Measurements from ENCODE around the gene USF2. TPM values are rescaled to one million over a fixed set of nuclear protein-coding genes. Genes with fewer than 3 reads are reported as not detected.

The USF2 gene
- total RNA-seq, 1 donor from 2014 or later, result 137 TPM

DNA sequence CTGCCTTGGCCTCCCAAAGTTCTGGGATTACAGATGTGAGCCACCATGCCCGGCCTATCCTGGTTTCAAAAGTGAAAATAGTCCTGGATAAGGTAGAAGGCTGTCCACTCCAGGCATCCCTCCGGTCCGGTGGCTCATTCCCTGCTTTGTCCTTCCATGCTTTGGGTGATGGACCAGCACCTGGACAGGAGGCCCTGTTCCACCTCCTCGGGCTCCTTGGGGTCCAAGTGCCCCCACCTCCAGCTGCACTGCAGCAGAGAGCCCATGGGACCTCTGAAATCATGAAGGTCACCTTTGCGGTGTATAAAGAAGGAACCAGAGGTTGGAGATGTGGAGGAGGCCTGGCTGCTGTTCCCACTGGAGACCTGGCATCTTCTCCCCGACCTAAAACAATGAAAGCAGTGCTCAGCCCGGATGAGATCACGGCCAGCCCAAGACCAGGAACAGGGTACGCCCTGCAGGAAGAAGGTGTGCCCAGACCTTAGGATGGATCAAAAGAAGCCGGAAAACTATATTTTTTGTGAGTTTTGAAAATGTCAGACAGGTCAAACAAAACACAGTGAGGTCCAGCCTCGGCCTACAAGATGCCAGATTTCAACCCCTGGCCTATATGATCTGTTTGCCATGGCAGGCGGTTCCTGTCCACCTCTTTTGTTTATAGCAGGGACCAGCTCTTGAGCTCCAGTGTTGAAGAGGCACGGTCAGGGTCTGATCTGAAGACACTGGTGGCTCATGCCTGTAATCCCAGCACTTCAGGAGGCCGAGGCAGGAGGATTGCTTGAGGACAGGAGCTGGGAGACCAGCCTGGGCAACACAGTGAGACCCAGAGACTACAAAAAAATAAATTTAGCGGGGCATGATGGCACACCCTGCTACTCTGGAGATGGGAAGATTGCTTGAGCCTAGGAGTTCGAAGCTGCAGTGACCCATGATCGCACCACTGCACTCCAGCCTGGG is 14.1 kb upstream of the USF2 start:
- Mint-ChIP-seq H3K36me3 (peaks cover 18% of the 10 kb centered on the region), H3K27ac (no peak overlapping the region), H3K4me3 (no peak overlapping the region), H3K27me3 (ENCODE audit: low read depth) (peaks cover 18% of the 10 kb centered on the region), H3K9me3 (no peaks in the 10 kb centered on the region), H3K4me1 (peaks cover 23% of the 10 kb centered on the region)
- no peak for TF ChIP-seq CTCF (IDR thresholded peaks at IDR 0.05; ENCODE audit: unreplicated experiment)
- DNase-seq (ENCODE audit: low spot score in 2 of 2, unreplicated experiment in 2 of 2), result peak in 1 of 2 experiments; percentile 29

- no peak for DNase-seq (ENCODE audit: low spot score in 2 of 2, unreplicated experiment in 2 of 2)
- no peaks in the 10 kb centered on the region for H3K9me3 Mint-ChIP-seq
- no peak overlapping the region for H3K4me3 Mint-ChIP-seq
- no peak for TF ChIP-seq CTCF (IDR thresholded peaks at IDR 0.05; ENCODE audit: unreplicated experiment)
- peaks cover 12% of the 10 kb centered on the region for H3K4me1 Mint-ChIP-seq
- H3K27me3 Mint-ChIP-seq (ENCODE audit: low read depth), result no peaks in the 10 kb centered on the region
- no peak overlapping the region for H3K27ac Mint-ChIP-seq
- peaks cover 22% of the 10 kb centered on the region for H3K36me3 Mint-ChIP-seq
These were observed 12.2 kb upstream of the USF2 start for GRCh38 chr19:35256566-35256965.

DNA sequence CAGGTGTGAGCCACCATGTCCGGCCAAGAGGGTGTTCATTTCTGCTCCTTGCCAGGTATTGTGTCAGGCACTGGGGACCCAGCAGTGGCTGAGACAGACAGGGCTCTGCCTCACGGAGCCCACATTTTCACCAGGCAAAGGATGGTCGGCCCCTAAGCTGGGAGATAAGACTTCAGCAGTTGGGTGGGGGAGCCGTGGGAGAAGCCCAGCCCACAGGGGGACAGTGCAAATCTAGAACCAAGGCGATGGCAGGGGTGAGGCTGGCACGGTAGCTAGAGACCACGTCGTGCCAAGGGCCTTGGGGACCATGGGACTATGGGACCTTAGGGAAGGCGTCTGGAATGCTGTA is 11.7 kb upstream of the USF2 start:
- DNase-seq (ENCODE audit: low spot score in 2 of 2, unreplicated experiment in 2 of 2), result peak in 1 of 2 experiments; percentile 34
- Mint-ChIP-seq H3K9me3 (no peaks in the 10 kb centered on the region), H3K4me1 (peaks cover 12% of the 10 kb centered on the region), H3K36me3 (peaks cover 21% of the 10 kb centered on the region), H3K27ac (peak overlapping the region; percentile 64), H3K4me3 (no peak overlapping the region), H3K27me3 (ENCODE audit: low read depth) (no peaks in the 10 kb centered on the region)
- no peak for TF ChIP-seq CTCF (IDR thresholded peaks at IDR 0.05; ENCODE audit: unreplicated experiment)

DNA sequence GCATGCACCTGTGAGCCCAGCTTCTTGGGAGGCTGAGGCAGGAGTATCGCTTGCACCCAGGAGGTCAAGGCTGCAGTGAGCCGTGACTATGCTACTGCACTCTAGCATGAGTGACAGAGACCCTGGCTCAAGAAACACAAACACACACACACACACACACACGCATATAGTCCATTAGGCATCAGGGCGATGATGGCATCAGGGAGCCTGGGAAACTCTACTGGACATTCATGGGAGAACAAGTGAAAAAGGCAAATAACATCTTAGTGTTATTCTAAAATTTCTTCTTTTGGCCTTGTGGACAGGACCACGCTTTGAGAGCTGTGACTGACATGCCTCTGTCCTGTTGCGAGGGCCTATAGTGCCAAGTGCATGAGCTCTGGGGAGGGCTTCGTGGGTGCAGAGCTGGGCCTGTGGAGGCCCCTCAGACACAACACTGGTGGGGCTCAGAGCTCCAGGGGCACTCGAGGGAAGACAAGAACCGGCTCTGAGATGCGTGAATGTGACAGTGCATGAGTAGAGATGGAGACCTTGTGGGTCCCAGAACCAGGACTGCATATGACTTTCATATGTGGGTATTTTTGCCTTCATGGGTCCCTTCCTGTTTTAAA is 8.0 kb upstream of the USF2 start:
- peaks cover 7% of the 10 kb centered on the region for H3K36me3 Mint-ChIP-seq
- no peak overlapping the region for H3K4me3 Mint-ChIP-seq
- no peak for DNase-seq (ENCODE audit: low spot score in 2 of 2, unreplicated experiment in 2 of 2)

More for the DNA sequence above, 8.0 kb upstream of the USF2 start:
- TF ChIP-seq CTCF (IDR thresholded peaks at IDR 0.05; ENCODE audit: unreplicated experiment), result no peak
- peaks cover 23% of the 10 kb centered on the region for H3K4me1 Mint-ChIP-seq
- H3K27me3 Mint-ChIP-seq (ENCODE audit: low read depth), result no peaks in the 10 kb centered on the region
- H3K27ac Mint-ChIP-seq, result no peak overlapping the region
- H3K9me3 Mint-ChIP-seq, result no peaks in the 10 kb centered on the region

All from mesothelial cell of epicardium (in vitro differentiated cells).